Measurements from ENCODE around the gene ITSN2.

DNA sequence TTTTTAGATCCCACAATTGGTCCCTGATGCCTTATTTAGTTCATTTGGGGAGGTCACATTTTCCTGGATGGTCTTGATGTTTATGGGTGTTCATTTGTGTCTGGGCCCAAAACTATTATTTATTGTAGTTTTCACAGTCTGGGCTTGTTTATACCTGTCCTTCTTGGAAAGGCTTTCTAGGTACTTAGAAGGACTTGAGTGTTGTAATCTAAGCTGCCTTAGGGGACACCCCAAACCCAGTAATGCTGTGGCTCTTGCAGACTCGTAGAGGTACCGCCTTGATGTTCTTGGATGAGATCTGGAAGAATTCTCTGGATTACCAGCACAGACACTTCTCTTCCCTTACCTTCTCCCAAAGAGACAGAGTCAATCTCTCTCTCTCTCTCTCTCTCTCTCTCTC is 25.0 kb upstream of the ITSN2 start:
- TF ChIP-seq EZH2 (IDR thresholded peaks at IDR 0.05; ENCODE audit: low read length, unreplicated experiment), result no peak
- TF ChIP-seq, protein P1, sequence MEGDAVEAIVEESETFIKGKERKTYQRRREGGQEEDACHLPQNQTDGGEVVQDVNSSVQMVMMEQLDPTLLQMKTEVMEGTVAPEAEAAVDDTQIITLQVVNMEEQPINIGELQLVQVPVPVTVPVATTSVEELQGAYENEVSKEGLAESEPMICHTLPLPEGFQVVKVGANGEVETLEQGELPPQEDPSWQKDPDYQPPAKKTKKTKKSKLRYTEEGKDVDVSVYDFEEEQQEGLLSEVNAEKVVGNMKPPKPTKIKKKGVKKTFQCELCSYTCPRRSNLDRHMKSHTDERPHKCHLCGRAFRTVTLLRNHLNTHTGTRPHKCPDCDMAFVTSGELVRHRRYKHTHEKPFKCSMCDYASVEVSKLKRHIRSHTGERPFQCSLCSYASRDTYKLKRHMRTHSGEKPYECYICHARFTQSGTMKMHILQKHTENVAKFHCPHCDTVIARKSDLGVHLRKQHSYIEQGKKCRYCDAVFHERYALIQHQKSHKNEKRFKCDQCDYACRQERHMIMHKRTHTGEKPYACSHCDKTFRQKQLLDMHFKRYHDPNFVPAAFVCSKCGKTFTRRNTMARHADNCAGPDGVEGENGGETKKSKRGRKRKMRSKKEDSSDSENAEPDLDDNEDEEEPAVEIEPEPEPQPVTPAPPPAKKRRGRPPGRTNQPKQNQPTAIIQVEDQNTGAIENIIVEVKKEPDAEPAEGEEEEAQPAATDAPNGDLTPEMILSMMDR (conservative IDR thresholded peaks at IDR 0.05; ENCODE audit: low read depth, low read length), result no peak
